Measurements from ENCODE around the gene SRPRB.

The SRPRB gene

DNA sequence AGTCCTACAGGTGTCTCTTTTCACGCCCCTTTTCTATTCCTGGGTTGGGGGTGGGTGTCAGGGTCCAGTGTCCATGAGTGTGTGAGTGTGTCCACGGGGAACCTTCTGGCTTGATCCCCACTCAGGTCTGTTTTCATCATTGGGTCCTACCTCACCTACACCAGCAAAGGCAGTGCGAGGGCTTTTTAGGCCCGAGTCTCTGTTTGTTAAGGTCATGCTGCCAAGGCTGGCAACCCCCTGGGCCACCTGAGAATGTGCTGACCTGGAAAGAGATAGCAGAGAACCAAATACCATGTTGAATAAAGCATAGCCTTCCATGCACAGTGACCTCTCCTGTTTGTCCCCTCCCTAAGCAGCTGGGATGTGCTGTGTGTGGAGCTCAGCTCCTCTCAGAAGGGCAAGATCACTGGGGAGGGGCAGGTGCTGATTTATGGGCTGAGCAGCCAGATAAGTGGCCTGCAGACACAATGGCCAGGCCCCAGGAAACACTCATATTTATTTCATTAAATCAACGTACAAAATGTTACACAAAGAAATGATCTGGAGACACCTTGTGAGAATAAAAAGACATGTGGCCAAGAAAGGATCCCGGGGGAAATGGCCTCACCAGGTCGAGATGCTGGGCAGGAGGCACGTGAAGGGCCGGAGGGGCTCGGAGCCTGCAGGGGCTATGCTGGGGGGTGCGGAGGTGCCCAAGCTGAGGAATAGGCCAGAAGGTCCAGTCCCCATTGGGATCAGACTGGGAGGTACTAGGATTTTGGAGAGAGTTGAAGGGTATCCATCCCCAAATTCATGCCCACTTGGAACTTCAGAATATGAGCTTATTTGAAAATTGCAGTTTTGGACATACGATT, 54.0 kb downstream of the SRPRB start:
- ATAC-seq: no peak
- H3K4me3 Mint-ChIP-seq: no peak overlapping the region
- H3K36me3 Mint-ChIP-seq: no peaks in the 10 kb centered on the region
- no peaks in the 10 kb centered on the region for H3K4me1 Mint-ChIP-seq
- H3K27ac Mint-ChIP-seq: no peak overlapping the region
- H3K9me3 Mint-ChIP-seq: no peaks in the 10 kb centered on the region
- no peaks in the 10 kb centered on the region for H3K27me3 Mint-ChIP-seq

DNA sequence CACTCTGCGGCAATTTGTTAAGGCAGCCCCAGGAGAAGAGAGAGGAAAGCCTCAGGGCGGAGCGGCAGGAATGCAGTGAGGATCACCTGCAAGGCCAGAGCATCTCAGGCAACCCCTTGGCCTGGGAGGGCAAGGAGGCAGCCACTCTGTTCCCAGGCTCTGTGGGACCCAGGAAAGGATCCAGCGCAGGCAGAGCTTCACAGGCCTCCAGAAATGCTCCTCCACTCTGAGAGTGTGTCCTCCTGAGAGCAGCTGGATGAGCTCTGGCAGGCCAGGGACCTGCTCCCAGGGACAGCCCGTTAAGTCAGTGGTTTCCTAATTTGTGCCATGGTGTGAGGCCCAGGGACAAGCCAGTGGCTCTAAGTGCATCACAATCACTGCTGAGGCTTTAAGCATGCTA, 54.9 kb downstream of the SRPRB start:
- no peak for ATAC-seq
- Mint-ChIP-seq H3K27me3 (no peaks in the 10 kb centered on the region), H3K27ac (no peak overlapping the region)

DNA sequence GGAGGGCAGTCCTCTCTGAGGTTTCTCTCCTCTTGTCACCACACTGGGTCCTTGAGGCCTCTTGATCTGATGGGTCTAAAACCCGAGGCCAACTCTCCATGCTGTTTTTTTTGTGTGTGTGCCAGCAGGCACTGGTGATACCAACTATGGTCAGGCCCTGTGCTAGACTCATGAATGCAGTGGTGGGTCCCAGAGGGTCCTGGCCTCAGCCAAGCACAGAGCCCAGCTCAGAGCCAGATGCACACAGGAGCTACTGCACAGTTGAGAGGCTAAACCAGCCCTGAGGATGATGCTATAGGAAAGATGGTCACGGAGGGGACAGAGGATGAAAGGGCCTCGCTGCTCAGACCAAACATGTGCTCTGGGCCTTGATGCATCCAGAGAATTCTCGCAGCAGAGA, 56.5 kb downstream of the SRPRB start:
- no peak for ATAC-seq
- peaks cover 11% of the 10 kb centered on the region for H3K27me3 Mint-ChIP-seq
- H3K9me3 Mint-ChIP-seq: no peaks in the 10 kb centered on the region
- no peaks in the 10 kb centered on the region for H3K36me3 Mint-ChIP-seq
- no peak overlapping the region for H3K4me3 Mint-ChIP-seq
- H3K27ac Mint-ChIP-seq: no peak overlapping the region
- no peaks in the 10 kb centered on the region for H3K4me1 Mint-ChIP-seq

More for the DNA sequence above, 54.9 kb downstream of the SRPRB start:
- no peak overlapping the region for H3K4me3 Mint-ChIP-seq
- H3K9me3 Mint-ChIP-seq: no peaks in the 10 kb centered on the region
- H3K36me3 Mint-ChIP-seq: no peaks in the 10 kb centered on the region
- no peaks in the 10 kb centered on the region for H3K4me1 Mint-ChIP-seq

DNA sequence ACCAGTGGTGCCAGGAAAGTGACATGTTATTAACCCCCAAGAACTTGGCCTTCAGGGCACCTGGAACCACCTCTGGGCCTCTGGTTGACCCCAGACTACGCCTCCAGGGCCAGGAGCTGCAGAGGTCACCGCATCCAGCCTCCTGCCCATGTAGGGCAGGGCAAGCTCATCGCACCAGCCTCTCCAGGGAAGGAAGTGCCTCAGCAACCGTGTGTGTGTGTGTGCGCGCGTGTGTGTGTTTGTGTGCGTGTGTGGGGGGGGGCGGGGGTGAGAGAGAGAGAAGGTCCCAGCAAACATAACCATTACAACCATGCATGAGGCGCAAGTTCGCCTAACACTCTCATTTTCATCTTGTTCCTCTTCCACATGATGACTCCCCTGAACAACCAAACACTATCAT, 58.3 kb downstream of the SRPRB start:
- no peaks in the 10 kb centered on the region for H3K9me3 Mint-ChIP-seq
- H3K4me1 Mint-ChIP-seq: no peaks in the 10 kb centered on the region
- H3K27ac Mint-ChIP-seq: no peak overlapping the region
- no peaks in the 10 kb centered on the region for H3K36me3 Mint-ChIP-seq
- peaks cover 28% of the 10 kb centered on the region for H3K27me3 Mint-ChIP-seq
- ATAC-seq: no peak
- H3K4me3 Mint-ChIP-seq: no peak overlapping the region

DNA sequence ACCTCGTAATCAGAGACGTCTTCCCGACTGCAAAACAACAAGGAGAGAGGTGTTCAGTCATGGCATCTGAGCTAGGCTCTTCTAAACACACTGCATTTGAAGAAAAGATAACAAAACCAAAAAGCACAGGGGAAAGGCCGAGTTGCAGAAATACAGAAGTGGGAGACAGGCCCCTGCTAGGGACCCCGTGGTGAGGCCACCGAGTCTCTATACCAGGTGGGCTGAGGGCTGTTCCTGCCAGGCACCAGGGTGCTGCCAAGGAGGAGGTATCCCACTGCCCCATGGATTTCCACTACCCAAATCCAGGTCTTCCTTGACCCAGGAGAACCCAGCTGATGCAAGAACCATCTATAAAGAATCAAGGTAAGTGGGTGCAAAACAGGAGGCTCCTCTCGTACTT, 59.0 kb downstream of the SRPRB start:
- H3K36me3 Mint-ChIP-seq: no peaks in the 10 kb centered on the region
- H3K4me1 Mint-ChIP-seq: no peaks in the 10 kb centered on the region
- no peaks in the 10 kb centered on the region for H3K9me3 Mint-ChIP-seq
- H3K27ac Mint-ChIP-seq: no peak overlapping the region
- H3K27me3 Mint-ChIP-seq: peaks cover 35% of the 10 kb centered on the region
- ATAC-seq: no peak
- no peak overlapping the region for H3K4me3 Mint-ChIP-seq

DNA sequence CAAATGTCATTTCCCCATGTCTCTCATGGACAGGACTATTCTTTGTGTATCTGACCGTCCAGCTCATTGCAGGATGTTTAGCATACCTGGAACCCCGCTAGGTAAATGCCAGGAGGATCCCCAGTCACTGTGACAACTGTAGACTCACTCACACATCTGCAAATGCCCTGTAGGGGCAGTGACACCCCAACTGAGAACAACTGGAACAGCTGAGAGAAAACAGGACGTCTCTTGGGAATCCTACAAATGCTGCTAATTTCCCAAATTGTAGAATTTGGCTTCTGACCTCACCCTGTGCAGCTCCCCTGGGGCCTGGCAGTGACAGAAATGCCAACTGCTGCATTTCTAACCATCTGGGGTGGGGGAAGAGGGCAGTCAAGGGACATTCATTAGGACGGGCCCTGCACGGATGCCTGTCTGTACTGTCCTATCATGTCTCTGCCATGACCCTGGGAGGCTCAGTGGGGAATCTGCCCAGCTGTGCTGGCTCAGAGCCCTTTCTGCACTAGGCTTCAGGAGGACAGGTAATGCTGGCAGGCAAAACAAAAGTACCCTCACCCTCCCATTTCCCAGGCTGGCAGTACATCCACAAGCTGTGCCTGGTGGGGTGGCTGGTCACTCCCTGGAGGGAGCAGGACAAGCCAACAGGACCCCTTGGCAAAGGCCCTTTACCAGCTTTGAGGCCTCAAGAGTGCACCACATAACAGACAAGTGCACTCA, 59.7 kb downstream of the SRPRB start:
- Mint-ChIP-seq H3K36me3 (no peaks in the 10 kb centered on the region), H3K4me3 (no peak overlapping the region), H3K27me3 (peaks cover 42% of the 10 kb centered on the region), H3K4me1 (no peaks in the 10 kb centered on the region), H3K27ac (no peak overlapping the region), H3K9me3 (no peaks in the 10 kb centered on the region)
- ATAC-seq: no peak

DNA sequence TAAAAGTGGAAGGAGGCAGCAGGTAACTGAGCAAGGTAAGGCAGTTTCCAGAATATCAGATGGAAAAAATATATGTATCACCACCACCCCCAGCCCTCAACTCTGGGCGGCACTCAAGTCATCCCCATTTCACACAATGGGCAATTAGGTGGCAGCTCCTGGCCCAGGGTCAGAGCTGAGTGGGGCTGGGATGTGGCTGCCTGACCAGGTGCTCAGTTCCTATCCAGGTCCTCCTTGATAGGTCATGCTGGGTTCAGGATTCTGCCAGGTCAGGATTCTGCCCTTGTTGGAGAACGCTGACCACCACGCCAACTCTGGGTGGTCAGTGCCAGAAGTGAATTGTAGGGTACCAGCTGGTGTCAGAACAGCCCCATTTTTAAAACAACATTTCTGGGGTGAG, 60.5 kb downstream of the SRPRB start:
- Mint-ChIP-seq H3K27ac (no peak overlapping the region), H3K27me3 (peaks cover 50% of the 10 kb centered on the region), H3K4me3 (no peak overlapping the region), H3K4me1 (no peaks in the 10 kb centered on the region), H3K9me3 (no peaks in the 10 kb centered on the region), H3K36me3 (no peaks in the 10 kb centered on the region)
- ATAC-seq: no peak

DNA sequence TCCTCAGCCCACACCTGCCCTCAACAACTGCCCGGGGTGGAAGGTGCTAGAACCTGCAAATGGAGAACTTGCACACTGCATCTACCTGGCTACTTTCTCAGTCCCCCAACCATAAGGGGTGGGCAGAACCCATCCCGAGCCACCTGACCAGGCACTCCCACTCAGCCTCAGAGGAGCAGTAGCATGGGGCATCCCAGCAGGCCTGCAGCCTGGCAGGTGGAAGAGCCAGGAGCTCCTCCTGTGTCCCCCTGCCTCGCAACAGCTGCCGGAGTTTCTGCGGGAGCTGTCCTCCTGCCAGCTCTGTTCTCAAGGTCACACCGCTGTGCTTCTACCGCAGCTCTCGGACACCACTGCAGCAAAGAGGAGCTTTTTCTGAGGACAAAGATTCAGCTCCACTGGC, 62.6 kb downstream of the SRPRB start:
- Mint-ChIP-seq H3K4me3 (no peak overlapping the region), H3K9me3 (no peaks in the 10 kb centered on the region), H3K27ac (no peak overlapping the region), H3K27me3 (peaks cover 54% of the 10 kb centered on the region), H3K4me1 (no peaks in the 10 kb centered on the region), H3K36me3 (no peaks in the 10 kb centered on the region)
- ATAC-seq: no peak

DNA sequence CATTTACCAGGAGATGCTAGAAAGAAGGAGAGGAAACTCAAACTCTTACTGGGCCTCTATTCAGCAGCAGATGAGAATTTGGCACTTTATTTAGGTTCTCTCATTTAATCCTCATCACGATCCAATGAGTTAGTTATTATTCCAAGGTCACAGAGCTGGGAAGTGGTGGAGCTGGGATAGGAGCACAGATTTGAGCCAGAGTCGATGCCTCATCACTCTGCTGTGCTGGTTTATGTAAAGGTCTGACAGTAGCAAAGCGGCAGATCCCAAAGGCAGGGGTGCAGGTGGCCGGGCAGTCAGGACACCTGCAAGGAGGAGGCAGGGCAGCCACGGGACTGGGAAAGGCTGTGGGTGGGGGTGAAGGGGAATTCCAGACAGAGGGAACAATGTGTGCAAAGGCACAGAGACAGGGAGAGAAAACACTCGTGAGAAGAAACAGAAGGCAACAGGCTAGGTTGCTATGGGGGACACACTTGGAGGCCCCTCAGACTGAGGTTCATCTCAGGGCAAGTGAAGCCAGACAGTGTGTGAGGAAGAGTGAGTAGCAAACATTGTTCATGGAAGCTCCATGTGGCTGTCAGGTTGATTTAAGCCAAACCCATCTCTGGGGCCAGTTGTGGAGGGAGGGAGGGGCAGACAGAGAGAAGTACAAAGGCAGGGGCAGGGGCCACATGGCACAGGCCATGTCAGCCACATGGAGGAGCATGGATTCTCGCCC, 63.3 kb downstream of the SRPRB start:
- no peak overlapping the region for H3K4me3 Mint-ChIP-seq
- no peaks in the 10 kb centered on the region for H3K9me3 Mint-ChIP-seq
- H3K4me1 Mint-ChIP-seq: no peaks in the 10 kb centered on the region
- H3K27me3 Mint-ChIP-seq: peaks cover 54% of the 10 kb centered on the region
- no peak for ATAC-seq
- no peak overlapping the region for H3K27ac Mint-ChIP-seq
- H3K36me3 Mint-ChIP-seq: no peaks in the 10 kb centered on the region

DNA sequence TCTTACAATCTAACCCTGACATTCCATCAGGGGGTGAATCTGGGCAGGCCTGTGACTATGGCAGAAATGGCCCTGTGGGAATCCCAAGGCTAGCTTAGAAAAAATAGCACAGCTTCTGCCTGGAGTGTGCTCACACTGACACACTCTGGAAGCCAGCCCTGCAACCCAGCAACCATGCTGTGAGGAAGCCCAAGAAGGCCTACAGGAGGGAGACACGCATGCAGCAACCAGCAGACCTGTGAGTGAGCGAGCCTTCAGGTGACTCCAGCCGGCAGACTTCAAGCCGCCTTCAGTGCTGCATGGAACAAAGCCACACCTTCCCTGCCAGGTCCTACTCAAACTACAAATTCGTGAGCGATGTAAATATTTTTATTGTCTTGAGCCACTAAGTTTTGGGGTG, 64.0 kb downstream of the SRPRB start:
- Mint-ChIP-seq H3K4me1 (no peaks in the 10 kb centered on the region), H3K4me3 (no peak overlapping the region), H3K27me3 (peaks cover 54% of the 10 kb centered on the region), H3K36me3 (no peaks in the 10 kb centered on the region), H3K9me3 (no peaks in the 10 kb centered on the region), H3K27ac (no peak overlapping the region)
- ATAC-seq: no peak

DNA sequence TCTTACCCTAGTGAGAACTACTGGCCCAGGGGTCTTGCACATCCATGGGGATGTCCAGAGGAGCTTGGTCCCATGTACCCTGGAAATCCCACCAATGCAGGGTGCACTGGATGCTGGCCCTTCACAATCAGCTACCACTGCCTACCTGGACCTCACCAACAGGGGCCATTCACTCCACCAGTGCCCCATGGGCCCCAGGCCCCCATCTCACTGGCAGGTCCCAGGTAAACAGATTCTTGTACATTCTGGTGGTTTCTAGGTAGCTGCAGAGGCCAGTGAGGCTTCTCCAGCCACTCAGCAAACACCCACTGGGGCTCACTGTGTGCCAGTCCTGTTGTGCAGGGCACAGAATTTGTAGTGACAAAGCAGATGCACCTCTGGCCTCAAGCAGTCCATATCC, 65.2 kb downstream of the SRPRB start:
- no peak for ATAC-seq
- Mint-ChIP-seq H3K36me3 (no peaks in the 10 kb centered on the region), H3K27ac (no peak overlapping the region), H3K27me3 (peaks cover 54% of the 10 kb centered on the region), H3K4me1 (no peaks in the 10 kb centered on the region), H3K4me3 (no peak overlapping the region), H3K9me3 (no peaks in the 10 kb centered on the region)
